GM23338 (cell line): ENCODE results near the gene IGFBPL1. TPM values are rescaled to one million over a fixed set of nuclear protein-coding genes. Genes with fewer than 3 reads are reported as not detected.

Experiments
- ATAC-seq: fragments of 200-7000 bp; cut with Tn5 transposase; 3 replicates; pipeline ENCODE4 v1.9.1; 2020
- DNase-seq: peaks from one replicate; pipeline ENCODE4 v3.0.0-alpha.2; 2015; ENCODE audit warnings: low spot score
- H2AFZ ChIP-seq: fragments of 200-600 bp; sonication (generic); 2 replicates; pipeline ENCODE4 v1.8.0; 2016; ENCODE audit warnings: antibody characterized with exemption, mild to moderate bottlenecking, moderate library complexity
- H3F3A ChIP-seq: fragments of 200-600 bp; sonication (generic); replicated peaks from 2 replicates; pipeline ENCODE4 v1.8.0; 2017; ENCODE audit warnings: antibody characterized with exemption, mixed run types, low read depth
- H3K27ac ChIP-seq: fragments of 200-600 bp; sonication (generic); 2 replicates; pipeline ENCODE4 v1.6.1; 2016; ENCODE audit warnings: low read depth
- H3K27me3 ChIP-seq: fragments of 200-600 bp; sonication (generic); 2 replicates; pipeline ENCODE4 v1.8.0; 2016; ENCODE audit warnings: mild to moderate bottlenecking, mixed run types, moderate library complexity; ENCODE audit not compliant: insufficient read depth
- H3K36me3 ChIP-seq: fragments of 200-600 bp; sonication (generic); 2 replicates; pipeline ENCODE4 v1.8.0; 2016; ENCODE audit warnings: mild to moderate bottlenecking; ENCODE audit not compliant: insufficient read depth
- H3K4me1 ChIP-seq: fragments of 200-600 bp; sonication (generic); 2 replicates; pipeline ENCODE4 v1.8.0; 2016; ENCODE audit warnings: mild to moderate bottlenecking, moderate library complexity; ENCODE audit not compliant: insufficient read depth
- H3K4me2 ChIP-seq: fragments of 200-600 bp; sonication (generic); 2 replicates; pipeline ENCODE4 v1.7.1; 2017; ENCODE audit warnings: mixed run types
- H3K4me3 ChIP-seq: fragments of 200-600 bp; sonication (generic); 2 replicates; pipeline ENCODE4 v1.6.1; 2016; ENCODE audit warnings: mixed run types
- H3K79me2 ChIP-seq: fragments of 200-600 bp; sonication (generic); replicated peaks from 2 replicates; pipeline ENCODE4 v1.8.0; 2017; ENCODE audit warnings: mild to moderate bottlenecking; ENCODE audit not compliant: insufficient read depth
- H3K9me2 ChIP-seq: fragments of 200-600 bp; sonication (generic); 2 replicates; pipeline ENCODE4 v1.8.0; 2017; ENCODE audit not compliant: insufficient read depth
- H4K20me1 ChIP-seq: fragments of 200-600 bp; sonication (generic); replicated peaks from 2 replicates; pipeline ENCODE4 v1.8.0; 2017; ENCODE audit warnings: mild to moderate bottlenecking; ENCODE audit not compliant: insufficient read depth
- H3K27ac Mint-ChIP-seq: 2 replicates; pipeline ENCODE4 v1.8.0; 2020; ENCODE audit warnings: inconsistent platforms, mild to moderate bottlenecking, moderate library complexity, mixed read lengths
- H3K27me3 Mint-ChIP-seq: 3 replicates; pipeline ENCODE4 v1.8.0; 2022; ENCODE audit warnings: low read depth, mild to moderate bottlenecking, moderate library complexity, mixed read lengths, inconsistent platforms; ENCODE audit not compliant: insufficient read depth, poor library complexity
- H3K36me3 Mint-ChIP-seq: 3 replicates; pipeline ENCODE4 v1.8.0; 2021; ENCODE audit warnings: low read depth, mild to moderate bottlenecking, inconsistent platforms, moderate library complexity, mixed read lengths
- H3K4me1 Mint-ChIP-seq: 3 replicates; pipeline ENCODE4 v1.8.0; 2020; ENCODE audit warnings: mild to moderate bottlenecking, inconsistent platforms, mixed read lengths
- H3K4me3 Mint-ChIP-seq: 3 replicates; pipeline ENCODE4 v1.8.0; 2021; ENCODE audit warnings: moderate library complexity, mild to moderate bottlenecking, inconsistent platforms, mixed read lengths
- H3K9me3 Mint-ChIP-seq: 3 replicates; pipeline ENCODE4 v1.8.0; 2020; ENCODE audit warnings: moderate library complexity, mild to moderate bottlenecking, inconsistent platforms, mixed read lengths
- CREB1 ChIP-seq: fragments of 250-450 bp; sonication (Bioruptor Pico); IDR thresholded peaks from 2 replicates; pipeline ENCODE4 v1.5.0; 2020; ENCODE audit warnings: low read depth, mild to moderate bottlenecking, moderate library complexity
- CTCF ChIP-seq, 2 experiments: fragments of 200-600 bp in 1 of 2; sonication (generic) in 1 of 2; conservative IDR thresholded peaks; 2 replicates each; pipeline versions ENCODE4 v1.5.1 to v1.6.1; 2016 to 2017; ENCODE audit warnings: antibody characterized with exemption in 2 of 2, low read depth in 2 of 2, mild to moderate bottlenecking in 2 of 2, moderate library complexity in 1 of 2
- EZH2 ChIP-seq: fragments of 200-600 bp; sonication (generic); IDR thresholded peaks from one replicate; pipeline ENCODE4 v1.8.0; 2017; ENCODE audit warnings: antibody characterized with exemption, mild to moderate bottlenecking, low read depth; ENCODE audit not compliant: unreplicated experiment
- EZH2phosphoT487 ChIP-seq: fragments of 200-600 bp; sonication (generic); IDR thresholded peaks from one replicate; pipeline ENCODE4 v1.8.1; 2018; ENCODE audit warnings: antibody characterized with exemption; ENCODE audit not compliant: unreplicated experiment
- JUNB ChIP-seq: IDR thresholded peaks from one replicate; pipeline ENCODE4 v1.6.1; 2016; ENCODE audit warnings: antibody characterized with exemption; ENCODE audit not compliant: unreplicated experiment
- NANOG ChIP-seq: IDR thresholded peaks from 2 replicates; pipeline ENCODE4 v1.6.1; 2016; ENCODE audit warnings: antibody characterized with exemption, borderline replicate concordance
- POLR2AphosphoS5 ChIP-seq: IDR thresholded peaks from 2 replicates; pipeline ENCODE4 v1.6.1; 2016; ENCODE audit warnings: antibody characterized with exemption, low read depth
- STAT1 ChIP-seq: IDR thresholded peaks from one replicate; pipeline ENCODE4 v1.6.1; 2016; ENCODE audit warnings: antibody characterized with exemption; ENCODE audit not compliant: unreplicated experiment
- ZNF114 ChIP-seq: fragments of 250-450 bp; sonication (Bioruptor Pico); IDR thresholded peaks from 2 replicates; pipeline ENCODE4 v1.5.0; 2020; ENCODE audit warnings: mild to moderate bottlenecking, moderate library complexity
- ZNF331 ChIP-seq: fragments of 250-450 bp; sonication (Bioruptor Pico); IDR thresholded peaks from 2 replicates; pipeline ENCODE4 v1.5.0; 2020; ENCODE audit warnings: low read depth, mild to moderate bottlenecking, moderate library complexity
- ZNF462 ChIP-seq: fragments of 250-450 bp; sonication (Bioruptor Pico); IDR thresholded peaks from 2 replicates; pipeline ENCODE4 v1.5.0; 2020; ENCODE audit warnings: mild to moderate bottlenecking, moderate library complexity
- polyA plus RNA-seq: library from polyadenylated mRNA; unstranded; fragments of >200 nt; fragmentation: Nextera tagmentation; extraction: Ambion mirVana; gene quantifications from 2 replicates; pipeline ENCODE4 v1.2.1, GENCODE V29; 2016
- total RNA-seq: library from RNA; depleted of rRNA; stranded (reverse); fragments of >200 nt; shearing (Covaris generic); gene quantifications from 2 replicates; pipeline ENCODE4 v1.2.3, GENCODE V29; 2014
- TF ChIP-seq, protein P1 (sequence below): IDR thresholded peaks from one replicate; pipeline ENCODE4 v1.6.1; 2018; ENCODE audit warnings: antibody characterized with exemption; ENCODE audit not compliant: unreplicated experiment

The IGFBPL1 gene
- total and polyA plus RNA-seq, 2 experiments from 2014 or later: 9.4 to 75.6 TPM

DNA sequence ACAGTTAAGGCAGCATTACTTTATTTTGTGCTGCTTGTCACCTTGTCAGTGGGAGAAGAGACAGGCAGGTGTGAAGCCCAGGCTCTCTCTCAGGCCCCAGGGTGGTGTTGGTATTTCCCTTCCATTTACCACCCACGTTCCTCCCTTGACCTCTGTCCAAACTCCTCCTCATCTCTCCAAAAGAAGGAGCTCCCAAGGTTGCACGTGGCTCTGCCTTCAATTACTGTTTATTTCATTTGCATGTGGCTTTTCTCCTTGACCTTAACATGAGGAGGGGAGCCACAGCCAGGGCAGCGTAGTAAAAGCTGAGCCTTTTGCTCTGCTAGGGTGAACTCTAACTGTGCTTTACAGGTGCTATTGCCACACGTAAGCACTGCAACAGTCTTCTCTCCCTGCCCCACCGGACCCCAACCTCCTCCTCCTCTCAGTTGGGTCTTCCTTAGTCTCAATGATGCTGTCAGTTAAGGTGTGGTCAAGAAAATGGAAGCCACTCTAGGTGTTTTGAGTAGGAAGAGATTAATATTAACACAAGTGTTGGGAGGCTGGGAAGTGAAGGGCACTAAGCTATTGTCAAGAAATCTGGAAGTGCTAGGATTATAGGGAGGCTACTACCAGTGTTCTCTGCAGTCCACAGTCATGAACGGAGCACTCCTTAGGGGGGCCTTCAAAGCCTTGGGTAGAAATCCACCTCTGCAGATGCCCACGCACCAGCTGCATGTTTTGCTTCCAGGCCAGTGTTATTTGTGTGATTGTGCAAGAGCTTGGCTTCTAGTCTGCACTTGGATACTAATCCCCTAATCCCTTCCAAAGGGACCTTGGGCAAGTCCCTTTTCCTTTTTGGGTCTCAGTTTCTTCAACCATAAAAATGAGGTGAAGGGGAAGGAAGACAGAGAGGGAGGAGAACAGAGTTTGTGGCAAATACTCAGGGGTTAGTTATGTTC lies 35.7 kb downstream of the IGFBPL1 start (continued):
- TF ChIP-seq ZNF462 (CRISPR knock-in tag): no peak

GRCh38 chr9:38387751-38388150 lies 36.5 kb downstream of the IGFBPL1 start:
- Mint-ChIP-seq H3K27me3 (peaks cover 29% of the 10 kb centered on the region), H3K36me3 (peaks cover 15% of the 10 kb centered on the region), H3K9me3 (peaks cover 24% of the 10 kb centered on the region), H3K4me3 (no peak overlapping the region), H3K4me1 (peaks cover 4% of the 10 kb centered on the region), H3K27ac (no peak overlapping the region)
- Histone ChIP-seq H3F3A (no peaks in the 10 kb centered on the region), H3K27ac (no peak overlapping the region), H3K4me1 (peaks cover 5% of the 10 kb centered on the region), H2AFZ (no peak overlapping the region), H3K9me2 (no peaks in the 10 kb centered on the region), H3K27me3 (no peaks in the 10 kb centered on the region), H3K36me3 (no peaks in the 10 kb centered on the region), H3K4me2 (no peak overlapping the region), H3K79me2 (peaks cover under 1% of the 10 kb centered on the region; the same call in 1 of the 2 replicates), H3K4me3 (no peak overlapping the region), H4K20me1 (no peaks in the 10 kb centered on the region)
- ATAC-seq: no peak
- DNase-seq: no peak
- TF ChIP-seq POLR2AphosphoS5: no peak
- TF ChIP-seq, protein P1, sequence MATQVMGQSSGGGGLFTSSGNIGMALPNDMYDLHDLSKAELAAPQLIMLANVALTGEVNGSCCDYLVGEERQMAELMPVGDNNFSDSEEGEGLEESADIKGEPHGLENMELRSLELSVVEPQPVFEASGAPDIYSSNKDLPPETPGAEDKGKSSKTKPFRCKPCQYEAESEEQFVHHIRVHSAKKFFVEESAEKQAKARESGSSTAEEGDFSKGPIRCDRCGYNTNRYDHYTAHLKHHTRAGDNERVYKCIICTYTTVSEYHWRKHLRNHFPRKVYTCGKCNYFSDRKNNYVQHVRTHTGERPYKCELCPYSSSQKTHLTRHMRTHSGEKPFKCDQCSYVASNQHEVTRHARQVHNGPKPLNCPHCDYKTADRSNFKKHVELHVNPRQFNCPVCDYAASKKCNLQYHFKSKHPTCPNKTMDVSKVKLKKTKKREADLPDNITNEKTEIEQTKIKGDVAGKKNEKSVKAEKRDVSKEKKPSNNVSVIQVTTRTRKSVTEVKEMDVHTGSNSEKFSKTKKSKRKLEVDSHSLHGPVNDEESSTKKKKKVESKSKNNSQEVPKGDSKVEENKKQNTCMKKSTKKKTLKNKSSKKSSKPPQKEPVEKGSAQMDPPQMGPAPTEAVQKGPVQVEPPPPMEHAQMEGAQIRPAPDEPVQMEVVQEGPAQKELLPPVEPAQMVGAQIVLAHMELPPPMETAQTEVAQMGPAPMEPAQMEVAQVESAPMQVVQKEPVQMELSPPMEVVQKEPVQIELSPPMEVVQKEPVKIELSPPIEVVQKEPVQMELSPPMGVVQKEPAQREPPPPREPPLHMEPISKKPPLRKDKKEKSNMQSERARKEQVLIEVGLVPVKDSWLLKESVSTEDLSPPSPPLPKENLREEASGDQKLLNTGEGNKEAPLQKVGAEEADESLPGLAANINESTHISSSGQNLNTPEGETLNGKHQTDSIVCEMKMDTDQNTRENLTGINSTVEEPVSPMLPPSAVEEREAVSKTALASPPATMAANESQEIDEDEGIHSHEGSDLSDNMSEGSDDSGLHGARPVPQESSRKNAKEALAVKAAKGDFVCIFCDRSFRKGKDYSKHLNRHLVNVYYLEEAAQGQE: no peak
- TF ChIP-seq EZH2phosphoT487: no peak
- TF ChIP-seq CREB1 (CRISPR knock-in tag): no peak
- no peak for TF ChIP-seq EZH2
- TF ChIP-seq JUNB: no peak
- TF ChIP-seq ZNF331 (CRISPR knock-in tag): no peak
- no peak for TF ChIP-seq STAT1
- TF ChIP-seq NANOG: no peak
- no peak for TF ChIP-seq ZNF114
- no peak for TF ChIP-seq CTCF (conservative IDR thresholded peaks at IDR 0.05; ENCODE audit: low read depth in 2 of 2)
